Activated CD8-positive, alpha-beta T cell treated with anti-CD3 and anti-CD28 coated beads for 36 hours (primary cell): ENCODE measurements around the gene GALNT2. TPM values are rescaled to one million over a fixed set of nuclear protein-coding genes. Genes with fewer than 3 reads are reported as not detected.

Experiments used
- ATAC-seq: fragments of 200-7000 bp; cut with Tn5 transposase; one replicate; pipeline ENCODE4 v1.10.0; 2021; ENCODE audit warnings: mild to moderate bottlenecking, moderate library complexity
- CTCF ChIA-PET: fragments of 350-600 bp; sonication (Branson Sonifier 250); formaldehyde crosslinking; loops from one replicate; lab custom pipeline; 2021; ENCODE audit warnings: antibody characterized with exemption; lab: Charles Lee
- POLR2A ChIA-PET: fragments of 350-600 bp; sonication (Branson Sonifier 250); formaldehyde crosslinking; loops from one replicate; lab custom pipeline; 2021; ENCODE audit warnings: antibody characterized with exemption; lab: Charles Lee
- DNase-seq: peaks from one replicate; pipeline ENCODE4 v3.0.0-alpha.2; 2020
- H3K27ac Mint-ChIP-seq: one replicate; pipeline ENCODE4 v1.8.0; 2021; ENCODE audit warnings: mild to moderate bottlenecking, mixed read lengths
- H3K27me3 Mint-ChIP-seq: one replicate; pipeline ENCODE4 v1.8.0; 2021; ENCODE audit warnings: mixed read lengths
- H3K36me3 Mint-ChIP-seq: one replicate; pipeline ENCODE4 v1.8.0; 2021; ENCODE audit warnings: low read depth, mixed read lengths
- H3K4me1 Mint-ChIP-seq: one replicate; pipeline ENCODE4 v1.8.0; 2021; ENCODE audit warnings: low read depth, mixed read lengths
- H3K4me3 Mint-ChIP-seq: one replicate; pipeline ENCODE4 v1.8.0; 2021; ENCODE audit warnings: mild to moderate bottlenecking, moderate library complexity, mixed read lengths
- H3K9me3 Mint-ChIP-seq: one replicate; pipeline ENCODE4 v1.8.0; 2021; ENCODE audit warnings: mixed read lengths
- CTCF ChIP-seq: fragments of 200-600 bp; IDR thresholded peaks from one replicate; pipeline ENCODE4 v1.8.0; 2022; ENCODE audit warnings: antibody characterized with exemption, mild to moderate bottlenecking
- intact Hi-C: fragments of 100-400 bp; cut with micrococcal nuclease; formaldehyde crosslinking; loops from one replicate; pipeline ENCODE4 v1.10.0; 2022
- total RNA-seq, 2 experiments: library from RNA; stranded (reverse); gene quantifications; one replicate each; pipeline ENCODE4 v1.2.3, GENCODE V29; 2021

The GALNT2 gene
- total RNA-seq, 2 experiments from 2014 or later = 40.1 to 42.3 TPM

- no peak for DNase-seq
- peaks cover 46% of the 10 kb centered on the region for H3K4me1 Mint-ChIP-seq
- CTCF ChIA-PET = no interaction called here
- POLR2A ChIA-PET = no interaction called here
- H3K4me3 Mint-ChIP-seq = no peak overlapping the region
- intact Hi-C loops = no loop called here
- peaks cover under 1% of the 10 kb centered on the region for H3K36me3 Mint-ChIP-seq
- no peaks in the 10 kb centered on the region for H3K27me3 Mint-ChIP-seq
- TF ChIP-seq CTCF = no peak
- no peak overlapping the region for H3K27ac Mint-ChIP-seq
- ATAC-seq = no peak
- no peaks in the 10 kb centered on the region for H3K9me3 Mint-ChIP-seq
These were observed 83.6 kb downstream of the GALNT2 start for GRCh38 chr1:230150615-230151014.

GRCh38 chr1:230151924-230152468 is 85.0 kb downstream of the GALNT2 start:
- ChIA-PET POLR2A (no interaction called here), CTCF (interaction anchor here (0.6 to 2.7 kb wide), 3 partner anchors 15 to 303 kb away, joined by 3 to 13 read pairs (median 3); no protein-coding TSS in a partner anchor)
- TF ChIP-seq CTCF = no peak
- H3K9me3 Mint-ChIP-seq = no peaks in the 10 kb centered on the region
- intact Hi-C loops = no loop called here
- no peak overlapping the region for H3K4me3 Mint-ChIP-seq
- DNase-seq = no peak
- no peaks in the 10 kb centered on the region for H3K27me3 Mint-ChIP-seq
- ATAC-seq = no peak
- H3K4me1 Mint-ChIP-seq = peaks cover 49% of the 10 kb centered on the region
- H3K27ac Mint-ChIP-seq = no peak overlapping the region
- H3K36me3 Mint-ChIP-seq = peaks cover 2% of the 10 kb centered on the region

GRCh38 chr1:230152999-230153398 is 86.0 kb downstream of the GALNT2 start:
- no peaks in the 10 kb centered on the region for H3K9me3 Mint-ChIP-seq
- no peak overlapping the region for H3K27ac Mint-ChIP-seq
- H3K36me3 Mint-ChIP-seq = peaks cover 2% of the 10 kb centered on the region
- no peaks in the 10 kb centered on the region for H3K27me3 Mint-ChIP-seq
- no peak overlapping the region for H3K4me3 Mint-ChIP-seq
- no peak for TF ChIP-seq CTCF
- intact Hi-C loops = no loop called here
- ChIA-PET POLR2A (no interaction called here), CTCF (interaction anchor here (0.6 to 2.7 kb wide), 3 partner anchors 14 to 304 kb away, joined by 3 to 13 read pairs (median 3); no protein-coding TSS in a partner anchor)
- peaks cover 55% of the 10 kb centered on the region for H3K4me1 Mint-ChIP-seq
- ATAC-seq = no peak
- no peak for DNase-seq

GRCh38 chr1:230153641-230154296 is 86.7 kb downstream of the GALNT2 start:
- no peak overlapping the region for H3K4me3 Mint-ChIP-seq
- CTCF ChIA-PET = interaction anchor here (2.7 kb wide), 1 partner anchor 14 kb away, joined by 13 read pairs; no protein-coding TSS in a partner anchor
- H3K27ac Mint-ChIP-seq = no peak overlapping the region
- H3K27me3 Mint-ChIP-seq = no peaks in the 10 kb centered on the region
- TF ChIP-seq CTCF = no peak
- H3K9me3 Mint-ChIP-seq = no peaks in the 10 kb centered on the region
- intact Hi-C loops = no loop called here
- ATAC-seq = no peak
- DNase-seq = no peak
- H3K36me3 Mint-ChIP-seq = peaks cover 2% of the 10 kb centered on the region
- POLR2A ChIA-PET = interaction anchor here (0.6 kb wide), 1 partner anchor 88 kb away, joined by 3 read pairs; no protein-coding TSS in a partner anchor
- H3K4me1 Mint-ChIP-seq = peaks cover 57% of the 10 kb centered on the region

GRCh38 chr1:230155021-230155420 is 88.0 kb downstream of the GALNT2 start:
- ATAC-seq (no peak), DNase-seq (no peak)
- H3K9me3 Mint-ChIP-seq = no peaks in the 10 kb centered on the region
- CTCF ChIA-PET = interaction anchor here (0.9 kb wide), 1 partner anchor 32 kb away, joined by 3 read pairs; no protein-coding TSS in a partner anchor
- no peak for TF ChIP-seq CTCF
- intact Hi-C loops = no loop called here
- H3K4me3 Mint-ChIP-seq = no peak overlapping the region
- no peaks in the 10 kb centered on the region for H3K27me3 Mint-ChIP-seq
- POLR2A ChIA-PET = no interaction called here
- peaks cover 46% of the 10 kb centered on the region for H3K4me1 Mint-ChIP-seq
- peaks cover 2% of the 10 kb centered on the region for H3K36me3 Mint-ChIP-seq
- H3K27ac Mint-ChIP-seq = no peak overlapping the region
